CD14-positive monocyte (primary cell): ENCODE measurements around the gene FCHO2. TPM values are rescaled to one million over a fixed set of nuclear protein-coding genes. Genes with fewer than 3 reads are reported as not detected.
"Not testable (repeated sequence)": the region's sequence is repeated elsewhere in the genome, so short reads cannot be mapped to it uniquely, and the experiment has no call there.

Source experiments
- DNase-seq, 3 donors: peaks; one replicate each; pipeline ENCODE4 v3.0.0-alpha.2; 2011 to 2022
- H2AFZ ChIP-seq: 2 replicates; pipeline ENCODE4 v1.6.0; 2012; ENCODE audit warnings: mild to moderate bottlenecking, low read depth, low read length, inconsistent platforms; ENCODE audit not compliant: insufficient read depth, poor library complexity, severe bottlenecking
- H3K27ac ChIP-seq, 2 donors: 1 replicate in 1 of 2; 2 replicates in 1 of 2; pipeline ENCODE4 v1.5.1; 2012 to 2013; ENCODE audit warnings: low read length in 2 of 2, control low read depth in 1 of 2, inconsistent platforms in 1 of 2, low read depth in 1 of 2, mild to moderate bottlenecking in 1 of 2
- H3K27me3 ChIP-seq, 2 donors: one replicate each; pipeline versions ENCODE4 v1.6.0 to v1.6.1; 2011 to 2013; ENCODE audit warnings: low read length in 2 of 2; ENCODE audit not compliant: control insufficient read depth in 2 of 2, insufficient read depth in 2 of 2
- H3K36me3 ChIP-seq, 2 donors: replicated peaks in 1 of 2; 1 replicate in 1 of 2; 2 replicates in 1 of 2; pipeline versions ENCODE4 v1.5.1 to v1.6.1; 2012 to 2013; ENCODE audit warnings: low read length in 2 of 2, control low read depth in 1 of 2, inconsistent platforms in 1 of 2, mild to moderate bottlenecking in 1 of 2; ENCODE audit not compliant: insufficient read depth in 2 of 2, control insufficient read depth in 1 of 2
- H3K4me1 ChIP-seq, 2 donors: 1 replicate in 1 of 2; 2 replicates in 1 of 2; pipeline versions ENCODE4 v1.5.1 to v1.6.1; 2012 to 2013; ENCODE audit warnings: low read length in 2 of 2, control low read depth in 1 of 2, inconsistent platforms in 1 of 2, mild to moderate bottlenecking in 1 of 2, moderate library complexity in 1 of 2; ENCODE audit not compliant: insufficient read depth in 2 of 2, control insufficient read depth in 1 of 2
- H3K4me2 ChIP-seq: replicated peaks from 2 replicates; pipeline ENCODE3; 2012; ENCODE audit warnings: low read length, moderate library complexity, mild to moderate bottlenecking; ENCODE audit not compliant: poor library complexity, severe bottlenecking; ENCODE audit errors: extremely low read depth
- H3K4me3 ChIP-seq, 3 experiments: fragments of 200-600 bp in 1 of 3; sonication (generic) in 1 of 3; replicated peaks in 1 of 3; 1 replicate in 2 of 3; 2 replicates in 1 of 3; pipeline ENCODE4 v1.5.1; 2011 to 2013; ENCODE audit warnings: low read length in 3 of 3, mild to moderate bottlenecking in 3 of 3, control low read depth in 2 of 3, low read depth in 2 of 3, inconsistent platforms in 1 of 3, moderate library complexity in 1 of 3
- H3K79me2 ChIP-seq: 2 replicates; pipeline ENCODE4 v1.6.0; 2012; ENCODE audit warnings: mild to moderate bottlenecking, control low read depth, inconsistent platforms, low read length, moderate library complexity; ENCODE audit not compliant: insufficient read depth
- H3K9ac ChIP-seq: 2 replicates; pipeline ENCODE4 v1.6.0; 2017; ENCODE audit warnings: low read length, mild to moderate bottlenecking; ENCODE audit not compliant: insufficient read depth, poor library complexity, severe bottlenecking
- H3K9me3 ChIP-seq, 2 donors: replicated peaks in 1 of 2; 1 replicate in 1 of 2; 2 replicates in 1 of 2; pipeline versions ENCODE4 v1.5.1 to v1.6.1; 2012 to 2013; ENCODE audit warnings: low read length in 2 of 2, control low read depth in 1 of 2; ENCODE audit not compliant: control insufficient read depth in 1 of 2, insufficient read depth in 1 of 2
- H4K20me1 ChIP-seq: 2 replicates; pipeline ENCODE4 v1.6.0; 2012; ENCODE audit warnings: mild to moderate bottlenecking, low read length, control low read depth, moderate library complexity; ENCODE audit not compliant: insufficient read depth
- H3K27ac Mint-ChIP-seq, 7 donors: one replicate each; pipeline ENCODE4 v1.8.0; 2020; ENCODE audit warnings: mild to moderate bottlenecking in 7 of 7, mixed read lengths in 7 of 7, moderate library complexity in 6 of 7, inconsistent platforms in 2 of 7
- H3K27me3 Mint-ChIP-seq, 3 donors: one replicate each; pipeline ENCODE4 v1.8.0; 2021 to 2022; ENCODE audit warnings: low read depth in 3 of 3, mild to moderate bottlenecking in 3 of 3, mixed read lengths in 3 of 3, moderate library complexity in 3 of 3, inconsistent platforms in 1 of 3
- H3K36me3 Mint-ChIP-seq, 2 donors: one replicate each; pipeline ENCODE4 v1.8.0; 2020; ENCODE audit warnings: mixed read lengths in 2 of 2, inconsistent platforms in 1 of 2, mild to moderate bottlenecking in 1 of 2
- H3K4me1 Mint-ChIP-seq: one replicate; pipeline ENCODE4 v1.8.0; 2020; ENCODE audit warnings: mild to moderate bottlenecking, mixed read lengths
- H3K4me3 Mint-ChIP-seq, 2 donors: one replicate each; pipeline ENCODE4 v1.8.0; 2020; ENCODE audit warnings: mild to moderate bottlenecking in 2 of 2, mixed read lengths in 2 of 2, moderate library complexity in 1 of 2
- H3K9me3 Mint-ChIP-seq, 7 donors: one replicate each; pipeline ENCODE4 v1.8.0; 2020 to 2022; ENCODE audit warnings: mixed read lengths in 7 of 7, mild to moderate bottlenecking in 6 of 7, moderate library complexity in 6 of 7, inconsistent platforms in 2 of 7
- WGBS: methylation state at CpG from one replicate; pipeline ENCODE4 v1.1.5; 2013; ENCODE audit warnings: missing lambda C conversion rate; ENCODE audit not compliant: insufficient coverage; 5-methylcytosine and 5-hydroxymethylcytosine counted together
- intact Hi-C, 2 donors: fragments of 100-400 bp; cut with micrococcal nuclease; formaldehyde crosslinking; loops; one replicate each; pipeline versions ENCODE4 v1.15.0 to v1.15.1; 2023
- polyA plus RNA-seq, 3 donors: library from polyadenylated mRNA; depleted of rRNA in 1 of 3; unstranded in 2 of 3; stranded (reverse) in 1 of 3; fragments of 300-500 nt in 2 of 3; fragments of >200 nt in 1 of 3; fragmentation: Illumina TruSeq in 2 of 3; gene quantifications; 1 replicate in 2 of 3; 2 replicates in 1 of 3; pipeline ENCODE4 v1.2.3, GENCODE V29; 2012 to 2021
- TF ChIP-seq, protein P1 (sequence below): fragments of 200-600 bp; IDR thresholded peaks from one replicate; pipeline ENCODE4 v1.8.0; 2022; ENCODE audit warnings: antibody characterized with exemption, mild to moderate bottlenecking

Gene FCHO2
- polyA plus RNA-seq, 3 donors = 8.3 to 10.1 (median 9.9) TPM

DNA sequence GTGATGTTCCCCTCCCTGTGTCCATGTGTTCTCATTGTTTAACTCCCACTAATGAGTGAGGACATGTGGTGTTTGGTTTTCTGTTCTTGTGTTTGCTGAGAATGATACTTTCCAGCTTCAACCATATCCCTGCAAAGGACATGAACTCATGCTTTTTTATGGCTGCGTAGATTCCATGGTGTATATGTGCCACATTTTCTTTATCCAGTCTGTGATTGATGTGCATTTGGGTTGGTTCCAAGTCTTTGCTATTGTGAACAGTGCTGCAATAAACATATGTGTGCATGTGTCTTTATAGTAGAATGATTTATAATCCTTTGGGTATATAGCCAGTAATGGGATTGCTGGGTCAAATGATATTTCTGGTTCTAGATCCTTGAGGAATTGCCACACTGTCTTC, 21.0 kb downstream of the FCHO2 start:
- H3K4me1 Mint-ChIP-seq, H3K36me3 Mint-ChIP-seq, H3K27ac ChIP-seq, H3K9me3 ChIP-seq, H3K4me2 ChIP-seq, DNase-seq, intact Hi-C loops, H3K27me3 Mint-ChIP-seq, H3K27me3 ChIP-seq, H3K4me3 ChIP-seq, H3K36me3 ChIP-seq, H3K4me3 Mint-ChIP-seq, H3K79me2 ChIP-seq, H2AFZ ChIP-seq, H3K9ac ChIP-seq, H3K4me1 ChIP-seq: not testable (repeated sequence)
- peaks cover 32% of the 10 kb centered on the region for H4K20me1 ChIP-seq
- no CpG with 5 or more reads among the region's 1 CpG for WGBS
- H3K9me3 Mint-ChIP-seq = peaks cover 2 to 17% (median 10%) of the 10 kb centered on the region in 7 donors
- peak overlapping the region in 1 of 7 donors; percentile 7 for H3K27ac Mint-ChIP-seq

DNA sequence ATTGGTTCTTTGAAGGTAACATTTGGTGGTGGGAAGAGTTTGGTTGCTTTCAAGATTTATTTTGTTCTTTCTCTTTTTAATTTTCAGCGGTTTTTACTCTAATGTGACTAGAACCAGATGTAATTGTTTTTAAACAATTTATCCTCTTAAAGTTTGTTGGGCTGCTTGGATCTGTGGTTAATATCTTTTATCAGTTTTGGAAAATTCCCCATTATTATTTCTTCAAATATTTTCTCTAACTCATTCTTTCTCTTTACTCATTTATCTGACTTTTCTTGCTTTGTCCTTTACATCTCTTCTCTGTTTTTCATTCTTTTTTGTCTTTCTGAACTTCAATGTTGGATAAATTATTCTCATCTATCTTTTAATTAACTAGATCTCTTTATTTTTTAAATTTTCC, 29.9 kb downstream of the FCHO2 start:
- Histone ChIP-seq H3K9ac (no peak overlapping the region), H3K4me2 (no peak overlapping the region), H4K20me1 (peaks cover 64% of the 10 kb centered on the region), H3K9me3 (no peaks in the 10 kb centered on the region), H3K79me2 (no peaks in the 10 kb centered on the region), H3K4me3 (no peak overlapping the region), H3K4me1 (no peaks in the 10 kb centered on the region), H3K27ac (no peak overlapping the region), H3K27me3 (no peaks in the 10 kb centered on the region), H2AFZ (no peak overlapping the region), H3K36me3 (peaks cover 0 to 11% of the 10 kb centered on the region in 2 donors)
- H3K36me3 Mint-ChIP-seq = peaks cover 14 to 39% of the 10 kb centered on the region in 2 donors
- peak overlapping the region in 1 of 7 donors; percentile 18 for H3K27ac Mint-ChIP-seq
- no peaks in the 10 kb centered on the region for H3K4me1 Mint-ChIP-seq
- DNase-seq = no peak
- no peaks in the 10 kb centered on the region for H3K27me3 Mint-ChIP-seq
- H3K4me3 Mint-ChIP-seq = no peak overlapping the region
- TF ChIP-seq, protein P1, sequence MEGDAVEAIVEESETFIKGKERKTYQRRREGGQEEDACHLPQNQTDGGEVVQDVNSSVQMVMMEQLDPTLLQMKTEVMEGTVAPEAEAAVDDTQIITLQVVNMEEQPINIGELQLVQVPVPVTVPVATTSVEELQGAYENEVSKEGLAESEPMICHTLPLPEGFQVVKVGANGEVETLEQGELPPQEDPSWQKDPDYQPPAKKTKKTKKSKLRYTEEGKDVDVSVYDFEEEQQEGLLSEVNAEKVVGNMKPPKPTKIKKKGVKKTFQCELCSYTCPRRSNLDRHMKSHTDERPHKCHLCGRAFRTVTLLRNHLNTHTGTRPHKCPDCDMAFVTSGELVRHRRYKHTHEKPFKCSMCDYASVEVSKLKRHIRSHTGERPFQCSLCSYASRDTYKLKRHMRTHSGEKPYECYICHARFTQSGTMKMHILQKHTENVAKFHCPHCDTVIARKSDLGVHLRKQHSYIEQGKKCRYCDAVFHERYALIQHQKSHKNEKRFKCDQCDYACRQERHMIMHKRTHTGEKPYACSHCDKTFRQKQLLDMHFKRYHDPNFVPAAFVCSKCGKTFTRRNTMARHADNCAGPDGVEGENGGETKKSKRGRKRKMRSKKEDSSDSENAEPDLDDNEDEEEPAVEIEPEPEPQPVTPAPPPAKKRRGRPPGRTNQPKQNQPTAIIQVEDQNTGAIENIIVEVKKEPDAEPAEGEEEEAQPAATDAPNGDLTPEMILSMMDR = no peak
- peaks cover 0 to 4% (median 0%) of the 10 kb centered on the region in 7 donors for H3K9me3 Mint-ChIP-seq
- intact Hi-C loops = no loop called here
- no CpG with 5 or more reads among the region's 1 CpG for WGBS
